OCI-LY7 (cell line): ENCODE results near the gene PRCP. TPM values are rescaled to one million over a fixed set of nuclear protein-coding genes. Genes with fewer than 3 reads are reported as not detected.
"Not testable (repeated sequence)": the region's sequence is repeated elsewhere in the genome, so short reads cannot be mapped to it uniquely, and the experiment has no call there.

ENCODE experiments used
- BruUV-seq: library from RNA; stranded (reverse); fragments of 400-500 nt; replicated peaks from 2 replicates; lab custom pipeline; 2021; lab: Mats Ljungman, UMichigan
- CTCF ChIA-PET: fragments of 300-600 bp; sonication (Branson Sonifier 250); formaldehyde crosslinking; loops from one replicate; lab custom pipeline; 2022; ENCODE audit warnings: antibody characterized with exemption; ENCODE audit not compliant: unreplicated experiment; lab: Charles Lee
- POLR2A ChIA-PET: fragments of 300-600 bp; sonication (Branson Sonifier 250); formaldehyde crosslinking; loops from one replicate; lab custom pipeline; 2022; ENCODE audit warnings: antibody characterized with exemption; lab: Charles Lee
- DNase-seq: peaks from one replicate; pipeline ENCODE4 v3.0.0-alpha.2; 2015; ENCODE audit warnings: low spot score
- H2AFZ ChIP-seq: fragments of 200-600 bp; sonication (generic), shearing (Covaris generic); 2 replicates; pipeline ENCODE4 v1.6.1; 2014; ENCODE audit warnings: mild to moderate bottlenecking, antibody characterized with exemption, low read length, moderate library complexity
- H3K27ac ChIP-seq: fragments of 200-600 bp; sonication (generic); 2 replicates; pipeline ENCODE4 v1.5.1; 2014; ENCODE audit warnings: mixed run types, low read depth, mild to moderate bottlenecking, moderate library complexity, low read length, inconsistent platforms; ENCODE audit not compliant: poor library complexity, severe bottlenecking
- H3K36me3 ChIP-seq: fragments of 200-600 bp; sonication (generic); 2 replicates; pipeline ENCODE4 v1.6.1; 2014; ENCODE audit warnings: mild to moderate bottlenecking, antibody characterized with exemption, low read length, moderate library complexity, mixed read lengths; ENCODE audit not compliant: insufficient read depth
- H3K4me1 ChIP-seq: fragments of 200-600 bp; sonication (generic); 2 replicates; pipeline ENCODE4 v1.5.1; 2014; ENCODE audit warnings: mild to moderate bottlenecking, low read length; ENCODE audit not compliant: insufficient read depth, poor library complexity, severe bottlenecking
- H3K4me2 ChIP-seq: fragments of 200-600 bp; sonication (generic); 2 replicates; pipeline ENCODE4 v1.6.1; 2014; ENCODE audit warnings: mild to moderate bottlenecking, low read length
- H3K4me3 ChIP-seq: fragments of 200-600 bp; sonication (generic); 2 replicates; pipeline ENCODE4 v1.5.1; 2014; ENCODE audit warnings: mild to moderate bottlenecking, low read depth, low read length; ENCODE audit not compliant: poor library complexity, severe bottlenecking
- H3K79me2 ChIP-seq: fragments of 200-600 bp; sonication (generic); 2 replicates; pipeline ENCODE4 v1.6.1; 2016; ENCODE audit warnings: low read depth, mild to moderate bottlenecking, low read length, moderate library complexity, mixed read lengths; ENCODE audit not compliant: insufficient read depth
- H3K9me2 ChIP-seq: fragments of 200-600 bp; sonication (generic); 2 replicates; pipeline ENCODE4 v1.6.1; 2016; ENCODE audit warnings: mild to moderate bottlenecking, low read length, mixed read lengths; ENCODE audit not compliant: insufficient read depth
- H3K9me3 ChIP-seq: fragments of 200-600 bp; sonication (generic); 2 replicates; pipeline ENCODE4 v1.6.1; 2014; ENCODE audit warnings: mild to moderate bottlenecking, mixed run types, low read length, mixed read lengths
- H4K20me1 ChIP-seq: fragments of 200-600 bp; sonication (generic); 2 replicates; pipeline ENCODE4 v1.6.1; 2014; ENCODE audit warnings: mild to moderate bottlenecking, antibody characterized with exemption, low read length, moderate library complexity, mixed read lengths; ENCODE audit not compliant: insufficient read depth
- EZH2phosphoT487 ChIP-seq: fragments of 200-600 bp; sonication (generic); IDR thresholded peaks from 2 replicates; pipeline ENCODE4 v1.6.1; 2018; ENCODE audit warnings: low read depth, borderline replicate concordance, mild to moderate bottlenecking, mixed run types, antibody characterized with exemption, low read length, moderate library complexity, mixed read lengths
- intact Hi-C: fragments of 100-400 bp; cut with micrococcal nuclease; formaldehyde crosslinking; loops from one replicate; pipeline ENCODE4 v1.10.0; 2022; ENCODE audit not compliant: unreplicated experiment
- total RNA-seq, 2 experiments: library from RNA; depleted of rRNA in 1 of 2; stranded (reverse); fragments of >200 nt in 1 of 2; shearing (Covaris generic) in 1 of 2; gene quantifications; 2 replicates each; pipeline ENCODE4 v1.2.3, GENCODE V29; 2014 to 2022
- TF ChIP-seq, protein P1 (sequence below): fragments of 200-600 bp; sonication (generic); conservative IDR thresholded peaks from 2 replicates; pipeline ENCODE4 v1.5.1; 2014; ENCODE audit warnings: mild to moderate bottlenecking, antibody characterized with exemption, low read length, moderate library complexity, mixed read lengths

The PRCP gene
- total RNA-seq, 2 experiments from 2014 or later, result 6.5 to 18.3 TPM

DNA sequence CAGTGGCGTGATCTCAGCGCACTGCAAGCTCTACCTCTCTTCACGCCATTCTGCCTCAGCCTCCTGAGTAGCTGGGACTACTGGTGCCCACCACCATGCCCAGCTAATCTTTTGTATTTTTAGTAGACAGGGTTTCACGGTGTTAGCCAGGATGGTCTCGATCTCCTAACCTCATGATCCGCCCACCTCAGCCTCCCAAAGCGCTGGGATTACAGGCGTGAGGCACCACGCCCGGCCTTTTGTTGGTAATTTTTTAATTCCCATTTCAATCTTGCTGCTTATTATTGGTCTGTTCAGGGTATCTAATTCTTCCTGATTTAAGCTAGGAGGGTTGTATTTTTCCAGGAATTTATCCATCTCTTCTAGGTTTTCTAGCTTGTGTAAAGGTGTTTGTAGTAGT, 19.6 kb upstream of the PRCP start:
- H2AFZ ChIP-seq, H4K20me1 ChIP-seq, H3K9me2 ChIP-seq, BruUV-seq, CTCF ChIA-PET, DNase-seq: not testable (repeated sequence)
- intact Hi-C loops, result loop anchor here (2.0 to 5.0 kb wide), 2 partner anchors 49 to 368 kb away; partner anchors contain the start of gene CCDC90B
- Histone ChIP-seq H3K4me3 (peak overlapping the region; percentile 39), H3K36me3 (peaks cover 94% of the 10 kb centered on the region), H3K4me2 (peak overlapping the region; percentile 78), H3K79me2 (peaks cover 59% of the 10 kb centered on the region), H3K4me1 (peaks cover 54% of the 10 kb centered on the region), H3K9me3 (peaks cover 13% of the 10 kb centered on the region), H3K27ac (peak overlapping the region; percentile 89)
- POLR2A ChIA-PET, result interaction anchor here (0.6 to 4.2 kb wide), 16 partner anchors 9 to 290 kb away, joined by 3 to 56 read pairs (median 5); partner anchors contain the start of genes DDIAS, PCF11 and PRCP

DNA sequence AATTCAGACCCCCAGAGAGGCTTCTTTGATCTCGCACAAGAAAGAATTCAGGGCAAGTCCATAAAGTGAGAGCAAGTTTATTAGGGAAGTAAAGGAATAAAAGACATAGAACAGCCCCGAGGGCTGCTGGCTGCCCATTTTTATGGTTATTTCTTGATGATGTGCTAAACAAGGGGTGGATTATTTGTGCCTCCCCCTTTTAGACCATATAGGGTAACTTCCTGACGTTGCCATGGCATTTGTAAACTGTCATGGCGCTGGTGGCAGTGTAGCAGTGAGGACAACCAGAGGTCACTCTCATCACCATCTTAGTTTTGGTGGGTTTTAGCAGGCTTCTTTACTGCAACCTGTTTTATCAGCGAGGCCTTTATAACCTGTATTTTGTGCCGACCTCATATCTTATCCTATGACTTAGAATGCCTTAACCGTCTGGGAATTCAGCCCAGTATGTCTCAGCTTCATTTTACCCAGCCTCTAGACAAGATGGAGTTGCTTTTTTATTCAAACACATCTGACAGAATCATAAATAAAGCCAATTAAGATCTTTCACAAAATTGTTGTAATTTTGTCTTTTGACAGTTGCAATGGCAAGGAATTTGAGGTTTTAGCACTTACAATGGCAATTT, 8.9 kb upstream of the PRCP start:
- H2AFZ ChIP-seq, result no peak overlapping the region
- no peak overlapping the region for H3K4me3 ChIP-seq
- no TSS peak for BruUV-seq
- H3K36me3 ChIP-seq, result peaks cover 47% of the 10 kb centered on the region
- intact Hi-C loops, result loop anchor here (5.0 to 10.0 kb wide), 2 partner anchors 58 to 286 kb away; partner anchors contain the start of gene ANKRD42
- peaks cover 62% of the 10 kb centered on the region for H3K4me1 ChIP-seq
- H3K9me3 ChIP-seq, result peaks cover 13% of the 10 kb centered on the region
- peaks cover 5% of the 10 kb centered on the region; the same call in 1 of the 2 replicates for H4K20me1 ChIP-seq
- peak overlapping the region; percentile 59; the same call in 1 of the 2 replicates for H3K4me2 ChIP-seq
- CTCF ChIA-PET, result no interaction called here
- TF ChIP-seq, protein P1, sequence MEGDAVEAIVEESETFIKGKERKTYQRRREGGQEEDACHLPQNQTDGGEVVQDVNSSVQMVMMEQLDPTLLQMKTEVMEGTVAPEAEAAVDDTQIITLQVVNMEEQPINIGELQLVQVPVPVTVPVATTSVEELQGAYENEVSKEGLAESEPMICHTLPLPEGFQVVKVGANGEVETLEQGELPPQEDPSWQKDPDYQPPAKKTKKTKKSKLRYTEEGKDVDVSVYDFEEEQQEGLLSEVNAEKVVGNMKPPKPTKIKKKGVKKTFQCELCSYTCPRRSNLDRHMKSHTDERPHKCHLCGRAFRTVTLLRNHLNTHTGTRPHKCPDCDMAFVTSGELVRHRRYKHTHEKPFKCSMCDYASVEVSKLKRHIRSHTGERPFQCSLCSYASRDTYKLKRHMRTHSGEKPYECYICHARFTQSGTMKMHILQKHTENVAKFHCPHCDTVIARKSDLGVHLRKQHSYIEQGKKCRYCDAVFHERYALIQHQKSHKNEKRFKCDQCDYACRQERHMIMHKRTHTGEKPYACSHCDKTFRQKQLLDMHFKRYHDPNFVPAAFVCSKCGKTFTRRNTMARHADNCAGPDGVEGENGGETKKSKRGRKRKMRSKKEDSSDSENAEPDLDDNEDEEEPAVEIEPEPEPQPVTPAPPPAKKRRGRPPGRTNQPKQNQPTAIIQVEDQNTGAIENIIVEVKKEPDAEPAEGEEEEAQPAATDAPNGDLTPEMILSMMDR, result no peak
- no peak for TF ChIP-seq EZH2phosphoT487
- no peaks in the 10 kb centered on the region for H3K9me2 ChIP-seq
- POLR2A ChIA-PET, result interaction anchor here (0.7 to 2.5 kb wide), 7 partner anchors 11 to 272 kb away, joined by 3 to 14 read pairs (median 5); no protein-coding TSS in a partner anchor
- H3K27ac ChIP-seq, result peak overlapping the region; percentile 31
- peaks cover 94% of the 10 kb centered on the region for H3K79me2 ChIP-seq
- no peak for DNase-seq

DNA sequence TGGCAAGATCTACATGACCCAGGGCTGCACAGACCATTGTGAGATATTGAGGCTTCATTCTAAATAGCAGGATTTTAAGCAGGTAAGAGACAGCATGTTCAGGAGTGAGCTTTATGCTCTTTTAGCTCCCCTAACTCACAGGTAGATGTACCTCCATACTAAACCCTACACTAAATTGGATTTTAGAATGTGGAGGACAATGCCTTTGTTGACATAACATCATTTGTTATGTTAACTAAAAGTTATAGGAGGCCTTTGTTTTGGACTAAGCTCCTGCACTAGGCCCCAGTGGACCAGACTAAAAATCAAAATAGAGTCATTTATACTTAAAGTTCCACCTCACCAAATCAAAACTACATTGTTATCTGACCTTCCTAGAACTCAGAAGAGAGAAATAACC, 8.1 kb upstream of the PRCP start:
- ChIA-PET CTCF (interaction anchor here (0.6 kb wide), 1 partner anchor 143 kb away, joined by 3 read pairs; no protein-coding TSS in a partner anchor), POLR2A (interaction anchor here (0.8 to 1.7 kb wide), 8 partner anchors 11 to 341 kb away, joined by 3 to 12 read pairs (median 4); no protein-coding TSS in a partner anchor)
- H3K4me2 ChIP-seq, result peak overlapping the region; percentile 59
- no peaks in the 10 kb centered on the region for H3K9me2 ChIP-seq
- no TSS peak for BruUV-seq
- peaks cover 99% of the 10 kb centered on the region for H3K79me2 ChIP-seq
- H3K4me1 ChIP-seq, result peaks cover 70% of the 10 kb centered on the region
- no peak overlapping the region for H3K4me3 ChIP-seq
- H2AFZ ChIP-seq, result no peak overlapping the region
- peaks cover 7% of the 10 kb centered on the region; the same call in 1 of the 2 replicates for H4K20me1 ChIP-seq
- peaks cover 39% of the 10 kb centered on the region for H3K36me3 ChIP-seq
- DNase-seq, result no peak
- intact Hi-C loops, result loop anchor here (5.0 to 10.0 kb wide), 2 partner anchors 59 to 286 kb away; partner anchors contain the start of gene ANKRD42
- peaks cover 13% of the 10 kb centered on the region for H3K9me3 ChIP-seq
- peak overlapping the region; percentile 31 for H3K27ac ChIP-seq
- TF ChIP-seq EZH2phosphoT487, result no peak
- TF ChIP-seq, protein P1, result no peak
